Activated naive CD8-positive, alpha-beta T cell treated with anti-CD3 and anti-CD28 coated beads, Interleukin-2, amount 10 ng/mL, durations not matched to agents 7 days and 5 days (primary cell): ENCODE results near the gene MDM4. TPM values are rescaled to one million over a fixed set of nuclear protein-coding genes. Genes with fewer than 3 reads are reported as not detected.

Experiments used
- ATAC-seq: fragments of 150-1000 bp; cut with Tn5 transposase; one replicate; pipeline ENCODE4 v1.10.0; 2021; ENCODE audit warnings: low read depth, moderate library complexity
- POLR2A ChIA-PET: fragments of 350-600 bp; sonication (Branson Sonifier 250); formaldehyde crosslinking; loops from one replicate; lab custom pipeline; 2021; ENCODE audit warnings: antibody characterized with exemption; lab: Charles Lee
- DNase-seq: peaks from one replicate; pipeline ENCODE4 v3.0.0; 2021
- H3K27ac Mint-ChIP-seq: one replicate; pipeline ENCODE4 v1.8.0; 2022; ENCODE audit warnings: mild to moderate bottlenecking, mixed read lengths
- H3K27me3 Mint-ChIP-seq: one replicate; pipeline ENCODE4 v1.8.0; 2022; ENCODE audit warnings: mild to moderate bottlenecking, moderate library complexity, mixed read lengths
- H3K36me3 Mint-ChIP-seq: one replicate; pipeline ENCODE4 v1.8.0; 2021; ENCODE audit warnings: mild to moderate bottlenecking, mixed read lengths
- H3K4me1 Mint-ChIP-seq: one replicate; pipeline ENCODE4 v1.8.0; 2021; ENCODE audit warnings: mixed read lengths
- H3K4me3 Mint-ChIP-seq: one replicate; pipeline ENCODE4 v1.8.0; 2022; ENCODE audit warnings: mild to moderate bottlenecking, moderate library complexity, mixed read lengths
- H3K9me3 Mint-ChIP-seq: one replicate; pipeline ENCODE4 v1.8.0; 2021; ENCODE audit warnings: mixed read lengths
- total RNA-seq, 2 experiments: library from RNA; stranded (reverse); gene quantifications; one replicate each; pipeline ENCODE4 v1.2.3, GENCODE V29; 2021

The MDM4 gene, protein sequence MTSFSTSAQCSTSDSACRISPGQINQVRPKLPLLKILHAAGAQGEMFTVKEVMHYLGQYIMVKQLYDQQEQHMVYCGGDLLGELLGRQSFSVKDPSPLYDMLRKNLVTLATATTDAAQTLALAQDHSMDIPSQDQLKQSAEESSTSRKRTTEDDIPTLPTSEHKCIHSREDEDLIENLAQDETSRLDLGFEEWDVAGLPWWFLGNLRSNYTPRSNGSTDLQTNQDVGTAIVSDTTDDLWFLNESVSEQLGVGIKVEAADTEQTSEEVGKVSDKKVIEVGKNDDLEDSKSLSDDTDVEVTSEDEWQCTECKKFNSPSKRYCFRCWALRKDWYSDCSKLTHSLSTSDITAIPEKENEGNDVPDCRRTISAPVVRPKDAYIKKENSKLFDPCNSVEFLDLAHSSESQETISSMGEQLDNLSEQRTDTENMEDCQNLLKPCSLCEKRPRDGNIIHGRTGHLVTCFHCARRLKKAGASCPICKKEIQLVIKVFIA
- total RNA-seq, result 100 to 1,000 TPM; 118 to 143 TPM

DNA sequence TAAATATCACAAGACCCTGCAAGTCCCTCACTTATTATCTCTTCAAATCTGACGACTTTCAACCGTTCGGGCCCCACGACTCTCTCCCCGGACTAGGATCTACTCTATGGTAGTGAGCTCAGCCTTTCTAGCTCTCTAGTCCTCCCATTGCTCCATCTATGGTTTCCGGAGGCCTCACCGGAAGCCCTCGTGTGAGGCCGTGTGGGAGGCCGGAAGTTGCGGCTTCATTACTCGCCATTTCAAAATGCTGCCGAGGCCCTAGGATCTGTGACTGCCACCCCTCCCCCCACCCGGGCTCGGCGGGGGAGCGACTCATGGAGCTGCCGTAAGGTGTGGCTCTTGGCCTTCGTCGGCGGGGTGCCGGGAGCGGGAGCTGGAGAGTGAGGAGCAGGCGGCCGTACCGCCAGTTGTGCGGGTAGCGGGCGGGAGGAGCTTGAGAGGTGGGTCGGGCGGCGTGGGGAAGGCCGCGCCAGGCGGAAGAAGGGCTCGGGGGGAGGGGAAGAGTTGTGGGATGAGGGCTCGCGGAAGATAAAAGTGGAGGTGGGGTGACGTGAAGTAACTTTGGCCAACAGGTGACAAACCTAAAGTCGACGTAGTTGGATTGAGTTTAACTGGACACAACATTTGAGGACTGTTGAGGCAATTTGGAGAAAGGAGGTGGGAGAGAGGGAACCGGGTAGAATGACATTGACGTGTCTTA is at the start of gene MDM4:
MDM4 (plus strand) TSS at position 227 of the 700 bp plus-strand sequence. CDS start 9,113 bp downstream, outside the sequence.
- POLR2A ChIA-PET, result interaction anchor here (0.7 to 6.6 kb wide), 22 partner anchors 9 to 1075 kb away, joined by 3 to 146 read pairs (median 4); partner anchors contain the start of gene PIK3C2B
- ATAC-seq (peak; percentile 83), DNase-seq (peak; percentile 95)
- peaks cover 50% of the 10 kb centered on the region for H3K4me1 Mint-ChIP-seq
- H3K36me3 Mint-ChIP-seq, result peaks cover 33% of the 10 kb centered on the region
- no peaks in the 10 kb centered on the region for H3K9me3 Mint-ChIP-seq
- no peak within 1 kb of the TSS for H3K4me3 Mint-ChIP-seq
- H3K27ac Mint-ChIP-seq, result no peak within 1 kb of the TSS
- H3K27me3 Mint-ChIP-seq, result no peaks in the 10 kb centered on the region

DNA sequence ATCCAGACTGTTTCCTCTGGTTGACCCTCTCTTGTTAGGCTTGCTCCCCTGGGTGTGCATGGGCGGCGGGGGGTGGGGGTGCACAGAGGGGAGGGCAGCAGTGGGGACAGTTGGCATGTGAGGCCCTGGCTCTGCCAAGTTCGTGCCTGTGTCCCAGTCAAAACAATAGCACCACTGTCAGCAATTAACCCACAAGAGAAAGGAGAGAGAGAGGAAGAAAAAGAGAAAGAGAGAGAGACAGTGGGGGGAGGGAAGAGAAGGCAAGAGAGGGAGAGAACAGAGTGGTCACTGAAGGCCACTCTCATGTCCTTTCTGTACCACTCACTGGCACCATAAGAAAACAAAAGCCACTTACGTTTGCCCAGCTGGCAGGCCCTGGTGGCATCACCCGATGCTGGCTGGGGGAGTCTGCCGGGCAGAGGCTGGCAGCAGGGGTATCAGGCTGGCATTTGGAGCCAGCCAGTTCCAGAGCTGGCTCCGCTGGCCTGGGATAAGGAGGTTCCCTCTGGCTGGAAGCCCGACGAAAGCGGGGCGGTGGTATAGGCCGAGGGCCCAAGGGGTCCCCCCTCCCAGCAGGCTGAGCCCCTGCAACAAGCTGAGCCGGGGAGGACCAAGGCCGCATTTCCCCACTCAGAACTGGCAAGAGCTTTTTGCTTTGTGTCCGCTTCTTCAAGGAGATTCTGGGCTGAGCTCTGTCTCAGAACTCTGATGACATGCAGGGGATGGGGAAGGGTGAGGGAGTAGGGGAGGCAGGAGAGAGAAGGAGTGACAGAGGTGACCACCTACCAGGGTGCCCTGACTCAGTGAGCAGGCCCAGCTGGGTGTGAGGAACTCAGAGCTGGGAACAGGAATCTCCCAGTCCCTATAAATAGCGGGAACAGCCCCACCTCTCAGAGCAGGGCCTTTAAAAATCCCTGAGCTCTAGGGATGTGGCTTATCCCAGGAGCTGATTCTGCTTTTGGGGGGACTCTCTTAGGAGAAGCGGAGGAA is 49.5 kb upstream of the MDM4 start:
- Mint-ChIP-seq H3K36me3 (peaks cover 18% of the 10 kb centered on the region), H3K27me3 (no peaks in the 10 kb centered on the region), H3K27ac (no peak overlapping the region), H3K4me1 (peaks cover 33% of the 10 kb centered on the region), H3K9me3 (no peaks in the 10 kb centered on the region), H3K4me3 (no peak overlapping the region)
- POLR2A ChIA-PET, result interaction anchor here (0.8 kb wide), 2 partner anchors 9 to 27 kb away, joined by 3 to 4 read pairs; no protein-coding TSS in a partner anchor
- DNase-seq, result no peak
- ATAC-seq, result no peak

- no peaks in the 10 kb centered on the region for H3K9me3 Mint-ChIP-seq
- H3K27me3 Mint-ChIP-seq, result no peaks in the 10 kb centered on the region
- DNase-seq, result no peak
- H3K36me3 Mint-ChIP-seq, result peaks cover 15% of the 10 kb centered on the region
- POLR2A ChIA-PET, result no interaction called here
- H3K4me1 Mint-ChIP-seq, result peaks cover 25% of the 10 kb centered on the region
- H3K27ac Mint-ChIP-seq, result no peak overlapping the region
- ATAC-seq, result no peak
- no peak overlapping the region for H3K4me3 Mint-ChIP-seq
Observed at GRCh38 chr1:204468206-204468605, 48.0 kb upstream of the MDM4 start.

DNA sequence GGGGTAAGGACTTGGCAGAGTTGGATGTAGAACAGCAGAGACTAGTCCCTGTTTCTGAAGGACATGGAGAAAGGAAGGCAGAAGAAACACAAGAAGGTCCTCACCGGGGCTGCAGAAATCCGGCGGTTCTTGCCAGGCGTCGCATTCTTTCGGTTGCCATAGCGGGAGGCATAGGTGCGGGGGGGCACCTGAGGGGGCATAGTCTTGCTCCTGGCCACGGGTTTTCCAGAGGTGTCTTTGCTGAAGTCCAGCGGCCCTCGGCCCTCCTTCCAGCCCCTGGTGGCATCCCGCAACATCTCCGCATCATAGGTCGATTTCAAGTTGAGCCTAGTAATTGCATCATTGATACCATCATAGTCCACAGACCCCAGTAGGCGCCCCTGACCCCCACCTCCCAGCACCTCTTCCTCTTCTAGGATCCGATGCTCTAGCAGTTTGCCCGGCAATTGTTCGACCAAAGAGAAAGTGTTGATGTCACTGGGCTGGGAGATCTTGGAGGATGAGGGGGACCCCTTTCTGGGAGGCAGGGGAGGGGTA is 47.4 kb upstream of the MDM4 start:
- Mint-ChIP-seq H3K9me3 (no peaks in the 10 kb centered on the region), H3K27me3 (no peaks in the 10 kb centered on the region), H3K4me1 (peaks cover 20% of the 10 kb centered on the region), H3K36me3 (peaks cover 15% of the 10 kb centered on the region), H3K4me3 (no peak overlapping the region), H3K27ac (no peak overlapping the region)
- no peak for DNase-seq
- POLR2A ChIA-PET, result no interaction called here
- no peak for ATAC-seq

DNA sequence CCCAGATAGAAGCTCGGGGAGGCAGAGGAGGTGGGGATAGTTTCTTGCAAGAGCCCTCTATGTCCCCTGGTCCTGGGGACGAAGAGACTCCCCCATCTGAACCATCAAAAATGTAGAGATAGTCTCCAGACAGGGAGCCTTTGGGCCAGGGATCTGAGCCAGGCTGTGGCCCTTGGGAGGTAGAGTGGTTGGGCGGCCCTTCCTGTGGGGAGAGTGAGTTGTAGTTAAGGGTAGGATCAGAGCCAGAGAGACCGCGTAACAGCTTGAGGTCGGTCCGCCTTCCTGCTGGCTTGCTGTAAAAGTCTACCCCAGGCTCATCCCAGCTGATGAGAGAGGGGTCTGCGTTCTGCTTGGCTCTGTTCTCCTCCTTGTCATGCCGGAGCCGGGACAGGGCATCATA is 46.9 kb upstream of the MDM4 start:
- H3K27me3 Mint-ChIP-seq, result no peaks in the 10 kb centered on the region
- ATAC-seq (no peak), DNase-seq (no peak)
- H3K27ac Mint-ChIP-seq, result no peak overlapping the region
- H3K4me3 Mint-ChIP-seq, result no peak overlapping the region
- no peaks in the 10 kb centered on the region for H3K9me3 Mint-ChIP-seq
- peaks cover 10% of the 10 kb centered on the region for H3K36me3 Mint-ChIP-seq
- H3K4me1 Mint-ChIP-seq, result peaks cover 15% of the 10 kb centered on the region
- POLR2A ChIA-PET, result no interaction called here

GRCh38 chr1:204471687-204472086 is 44.5 kb upstream of the MDM4 start:
- Mint-ChIP-seq H3K36me3 (peaks cover 8% of the 10 kb centered on the region), H3K4me3 (no peak overlapping the region), H3K27ac (no peak overlapping the region), H3K9me3 (no peaks in the 10 kb centered on the region), H3K4me1 (peaks cover 13% of the 10 kb centered on the region), H3K27me3 (no peaks in the 10 kb centered on the region)
- DNase-seq, result no peak
- POLR2A ChIA-PET, result no interaction called here
- ATAC-seq, result no peak

DNA sequence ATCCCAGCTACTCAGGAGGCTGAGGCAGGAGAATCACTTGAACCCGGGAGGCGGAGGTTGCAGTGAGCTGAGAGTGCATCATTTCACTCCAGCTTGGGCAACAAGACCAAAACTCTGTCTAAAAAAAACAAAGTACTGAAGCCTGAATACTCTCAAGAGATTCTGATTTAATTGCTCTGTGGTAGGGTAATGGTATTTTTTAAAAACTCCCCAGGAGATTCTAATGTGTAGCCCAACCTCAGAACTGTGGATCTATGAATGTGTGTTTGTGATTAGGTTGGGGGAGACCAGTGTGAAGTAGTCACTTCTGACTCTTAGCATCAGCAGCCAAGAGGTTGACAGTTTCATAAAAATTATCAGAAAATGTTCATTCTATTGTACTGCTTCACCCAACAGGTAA is 43.5 kb upstream of the MDM4 start:
- Mint-ChIP-seq H3K27ac (no peak overlapping the region), H3K4me3 (no peak overlapping the region), H3K27me3 (no peaks in the 10 kb centered on the region), H3K4me1 (peaks cover 16% of the 10 kb centered on the region), H3K9me3 (no peaks in the 10 kb centered on the region), H3K36me3 (peaks cover 8% of the 10 kb centered on the region)
- DNase-seq (no peak), ATAC-seq (no peak)
- POLR2A ChIA-PET, result no interaction called here

DNA sequence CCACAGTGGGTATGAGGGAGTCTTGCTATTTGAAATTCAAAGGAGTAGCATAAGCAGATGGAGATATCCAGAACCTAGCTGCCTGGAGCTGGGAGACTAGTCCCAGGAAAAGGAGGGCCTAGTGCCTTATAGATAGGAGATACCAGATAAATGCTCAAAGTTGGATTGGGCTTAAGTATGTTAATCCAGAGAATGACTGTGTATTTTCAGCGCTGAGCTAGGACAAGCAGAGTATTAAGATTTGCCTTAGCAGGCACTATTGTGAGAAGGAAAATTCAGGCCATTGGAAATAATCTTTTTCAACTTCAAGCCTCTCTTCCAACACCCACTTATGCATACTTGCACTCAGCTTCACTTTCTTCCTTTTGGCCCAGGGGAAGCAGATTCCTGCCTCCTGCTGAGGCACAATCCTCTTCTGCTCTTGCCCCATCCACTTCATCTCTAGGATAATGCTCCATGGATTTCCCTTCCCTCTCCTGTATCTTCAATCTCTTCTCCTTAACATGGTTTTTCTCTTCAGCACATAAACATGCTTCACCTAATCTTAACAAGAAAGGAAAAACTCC is 42.7 kb upstream of the MDM4 start:
- Mint-ChIP-seq H3K4me1 (peaks cover 16% of the 10 kb centered on the region), H3K9me3 (no peaks in the 10 kb centered on the region), H3K4me3 (no peak overlapping the region), H3K27me3 (no peaks in the 10 kb centered on the region), H3K36me3 (peaks cover 6% of the 10 kb centered on the region), H3K27ac (no peak overlapping the region)
- POLR2A ChIA-PET, result no interaction called here
- ATAC-seq (no peak), DNase-seq (no peak)

GRCh38 chr1:204475656-204476432 is 40.4 kb upstream of the MDM4 start:
- POLR2A ChIA-PET, result interaction anchor here (1.5 kb wide), 1 partner anchor 17 kb away, joined by 3 read pairs; no protein-coding TSS in a partner anchor
- H3K27me3 Mint-ChIP-seq, result no peaks in the 10 kb centered on the region
- no peak overlapping the region for H3K4me3 Mint-ChIP-seq
- peaks cover 2% of the 10 kb centered on the region for H3K36me3 Mint-ChIP-seq
- no peak overlapping the region for H3K27ac Mint-ChIP-seq
- H3K9me3 Mint-ChIP-seq, result no peaks in the 10 kb centered on the region
- DNase-seq (no peak), ATAC-seq (no peak)
- peaks cover 34% of the 10 kb centered on the region for H3K4me1 Mint-ChIP-seq

DNA sequence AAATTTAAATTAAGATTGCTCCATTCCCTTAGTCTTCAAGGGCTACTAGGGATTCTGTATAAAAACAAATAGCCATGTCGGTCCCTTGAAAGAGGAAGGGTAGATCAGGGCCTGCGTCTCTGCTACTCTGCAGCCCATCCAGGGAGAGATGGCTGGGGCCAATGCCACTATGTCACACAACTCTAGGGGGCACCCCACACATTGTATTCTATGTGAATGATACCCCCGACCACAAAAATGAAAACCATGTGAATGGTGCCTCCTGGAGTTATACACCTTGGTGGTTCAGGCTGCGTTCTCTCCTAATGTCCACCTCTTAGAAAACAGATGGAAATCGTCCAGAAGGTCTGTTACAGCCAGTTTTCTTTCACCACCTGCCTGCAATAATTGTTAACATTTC is 39.6 kb upstream of the MDM4 start:
- POLR2A ChIA-PET, result no interaction called here
- ATAC-seq (no peak), DNase-seq (no peak)
- H3K27me3 Mint-ChIP-seq, result no peaks in the 10 kb centered on the region
- H3K4me1 Mint-ChIP-seq, result peaks cover 41% of the 10 kb centered on the region
- no peak overlapping the region for H3K4me3 Mint-ChIP-seq
- peaks cover 2% of the 10 kb centered on the region for H3K36me3 Mint-ChIP-seq
- no peak overlapping the region for H3K27ac Mint-ChIP-seq
- no peaks in the 10 kb centered on the region for H3K9me3 Mint-ChIP-seq

- H3K27ac Mint-ChIP-seq, result no peak overlapping the region
- no peak for ATAC-seq
- H3K4me3 Mint-ChIP-seq, result no peak overlapping the region
Observed at GRCh38 chr1:204477036-204477740, 39.0 kb upstream of the MDM4 start.

More at GRCh38 chr1:204477036-204477740, 39.0 kb upstream of the MDM4 start:
- H3K4me1 Mint-ChIP-seq, result peaks cover 42% of the 10 kb centered on the region
- no peaks in the 10 kb centered on the region for H3K27me3 Mint-ChIP-seq
- POLR2A ChIA-PET, result no interaction called here
- no peak for DNase-seq
- H3K9me3 Mint-ChIP-seq, result no peaks in the 10 kb centered on the region
- peaks cover 2% of the 10 kb centered on the region for H3K36me3 Mint-ChIP-seq
